HepG2 (cell line): Measurements from ENCODE around the gene TMEM256. TPM values are rescaled to one million over a fixed set of nuclear protein-coding genes. Genes with fewer than 3 reads are reported as not detected.

Source experiments
- CCAR2 ChIP-seq: fragments of 200-400 bp; formaldehyde crosslinking; optimal IDR thresholded peaks from 2 replicates; pipeline ENCODE3; 2018; ENCODE audit warnings: low read depth, mild to moderate bottlenecking, low read length, moderate library complexity
- HDAC2 ChIP-seq: sonication (generic); formaldehyde crosslinking; IDR thresholded peaks from 2 replicates; pipeline ENCODE4 v1.4.0; 2020; ENCODE audit warnings: missing genetic modification reagents
- HNF1B ChIP-seq: sonication (generic); formaldehyde crosslinking; IDR thresholded peaks from 2 replicates; pipeline ENCODE4 v1.5.1; 2020; ENCODE audit warnings: mild to moderate bottlenecking, moderate library complexity, missing genetic modification reagents
- NONO ChIP-seq, 2 experiments: fragments of 450-650 bp in 1 of 2; sonication (generic) in 1 of 2; formaldehyde crosslinking in 1 of 2; IDR thresholded peaks in 1 of 2; conservative IDR thresholded peaks in 1 of 2; 2 replicates each; pipeline versions ENCODE4 v1.6.1 to v1.8.0; 2017 to 2022; ENCODE audit warnings: mild to moderate bottlenecking in 1 of 2, missing genetic modification reagents in 1 of 2, moderate library complexity in 1 of 2
- PCBP1 ChIP-seq: fragments of 200-400 bp; formaldehyde crosslinking; IDR thresholded peaks from 2 replicates; pipeline ENCODE4 v1.6.1; 2017; ENCODE audit warnings: mild to moderate bottlenecking, low read depth, low read length, borderline replicate concordance
- PHF20 ChIP-seq: sonication (generic); formaldehyde crosslinking; IDR thresholded peaks from 2 replicates; pipeline ENCODE4 v1.5.0; 2020; ENCODE audit warnings: mild to moderate bottlenecking, missing genetic modification reagents
- SAP130 ChIP-seq: IDR thresholded peaks from 2 replicates; pipeline ENCODE4 v1.6.1; 2016; ENCODE audit warnings: low read depth
- TMF1 ChIP-seq: sonication (generic); formaldehyde crosslinking; IDR thresholded peaks from 2 replicates; pipeline ENCODE4 v1.8.1; 2022; ENCODE audit warnings: low read depth, missing genetic modification reagents
- ZBTB7B ChIP-seq: sonication (generic); formaldehyde crosslinking; IDR thresholded peaks from 2 replicates; pipeline ENCODE4 v1.4.0; 2020; ENCODE audit warnings: missing genetic modification reagents
- ZNF20 ChIP-seq: sonication (generic); formaldehyde crosslinking; IDR thresholded peaks from 2 replicates; pipeline ENCODE4 v1.4.0; 2020; ENCODE audit warnings: mild to moderate bottlenecking, moderate library complexity, missing genetic modification reagents
- ZNF205 ChIP-seq: IDR thresholded peaks from 2 replicates; pipeline ENCODE4 v1.6.1; 2018; ENCODE audit warnings: missing biosample characterization, missing genetic modification reagents
- ZNF331 ChIP-seq: sonication (generic); formaldehyde crosslinking; IDR thresholded peaks from 2 replicates; pipeline ENCODE4 v1.4.0; 2020; ENCODE audit warnings: missing genetic modification reagents
- ZNF367 ChIP-seq: sonication (generic); formaldehyde crosslinking; IDR thresholded peaks from 2 replicates; pipeline ENCODE4 v1.4.0; 2020; ENCODE audit warnings: missing genetic modification reagents, borderline replicate concordance
- ZNF556 ChIP-seq: sonication (generic); formaldehyde crosslinking; IDR thresholded peaks from 2 replicates; pipeline ENCODE4 v1.4.0; 2020; ENCODE audit warnings: mild to moderate bottlenecking, missing genetic modification reagents, borderline replicate concordance
- ZNF879 ChIP-seq: sonication (generic); formaldehyde crosslinking; IDR thresholded peaks from 2 replicates; pipeline ENCODE4 v1.8.1; 2023; ENCODE audit warnings: missing genetic modification reagents
- polyA plus RNA-seq, 8 experiments: library from polyadenylated mRNA; depleted of rRNA in 3 of 8; stranded (reverse) in 7 of 8; unstranded in 1 of 8; fragments of >200 nt; fragmentation: Illumina TruSeq in 4 of 8; extraction: Trizol in 4 of 8; gene quantifications; 2 replicates each; pipeline versions ENCODE4 v1.2.1 to v1.2.3, GENCODE V29; 2011 to 2016; ENCODE audit warnings: low read depth in 4 of 8, missing spikeins in 1 of 8, mixed read lengths in 1 of 8; ENCODE audit not compliant: insufficient read depth in 1 of 8
- total RNA-seq, 5 experiments: library from RNA; depleted of rRNA; stranded (reverse); fragments of >200 nt; fragmentation: Illumina TruSeq; extraction: Trizol; gene quantifications; 2 replicates each; pipeline ENCODE4 v1.2.3, GENCODE V29; 2016; ENCODE audit warnings: low read depth in 1 of 5
- TF ChIP-seq, protein P1 (sequence below): sonication (generic); formaldehyde crosslinking; IDR thresholded peaks from 2 replicates; pipeline ENCODE4; 2020; ENCODE audit warnings: missing genetic modification reagents, mild to moderate bottlenecking, borderline replicate concordance
- TF ChIP-seq, protein P2 (sequence below): sonication (generic); formaldehyde crosslinking; IDR thresholded peaks from 2 replicates; pipeline ENCODE4 v1.4.0; 2020; ENCODE audit warnings: mild to moderate bottlenecking, missing genetic modification reagents
- TF ChIP-seq, protein P3 (sequence below), 2 experiments: sonication (generic) in 1 of 2; formaldehyde crosslinking in 1 of 2; IDR thresholded peaks; 2 replicates each; pipeline versions ENCODE4 v1.5.1 to v1.6.1; 2011 to 2020; ENCODE audit warnings: borderline replicate concordance in 1 of 2, low read depth in 1 of 2, low read length in 1 of 2, mild to moderate bottlenecking in 1 of 2, missing genetic modification reagents in 1 of 2, moderate library complexity in 1 of 2
- TF ChIP-seq, protein P4 (sequence below): sonication (generic); formaldehyde crosslinking; IDR thresholded peaks from 2 replicates; pipeline ENCODE4 v1.8.1; 2023; ENCODE audit warnings: mild to moderate bottlenecking, missing genetic modification reagents

Gene TMEM256
- total and polyA plus RNA-seq, 2 of the 13 experiments (the other 11 are each of a cell fraction or from before 2014, with no cell fraction given): 231 to 252 TPM

GRCh38 chr17:7440113-7440833 lies 36.4 kb upstream of the TMEM256 start (continued):
- TF ChIP-seq, protein P1, sequence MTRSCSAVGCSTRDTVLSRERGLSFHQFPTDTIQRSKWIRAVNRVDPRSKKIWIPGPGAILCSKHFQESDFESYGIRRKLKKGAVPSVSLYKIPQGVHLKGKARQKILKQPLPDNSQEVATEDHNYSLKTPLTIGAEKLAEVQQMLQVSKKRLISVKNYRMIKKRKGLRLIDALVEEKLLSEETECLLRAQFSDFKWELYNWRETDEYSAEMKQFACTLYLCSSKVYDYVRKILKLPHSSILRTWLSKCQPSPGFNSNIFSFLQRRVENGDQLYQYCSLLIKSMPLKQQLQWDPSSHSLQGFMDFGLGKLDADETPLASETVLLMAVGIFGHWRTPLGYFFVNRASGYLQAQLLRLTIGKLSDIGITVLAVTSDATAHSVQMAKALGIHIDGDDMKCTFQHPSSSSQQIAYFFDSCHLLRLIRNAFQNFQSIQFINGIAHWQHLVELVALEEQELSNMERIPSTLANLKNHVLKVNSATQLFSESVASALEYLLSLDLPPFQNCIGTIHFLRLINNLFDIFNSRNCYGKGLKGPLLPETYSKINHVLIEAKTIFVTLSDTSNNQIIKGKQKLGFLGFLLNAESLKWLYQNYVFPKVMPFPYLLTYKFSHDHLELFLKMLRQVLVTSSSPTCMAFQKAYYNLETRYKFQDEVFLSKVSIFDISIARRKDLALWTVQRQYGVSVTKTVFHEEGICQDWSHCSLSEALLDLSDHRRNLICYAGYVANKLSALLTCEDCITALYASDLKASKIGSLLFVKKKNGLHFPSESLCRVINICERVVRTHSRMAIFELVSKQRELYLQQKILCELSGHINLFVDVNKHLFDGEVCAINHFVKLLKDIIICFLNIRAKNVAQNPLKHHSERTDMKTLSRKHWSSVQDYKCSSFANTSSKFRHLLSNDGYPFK (CRISPR knock-in tag): peak; percentile 45; the same call in 1 of the 2 replicates
- TF ChIP-seq ZNF367 (CRISPR knock-in tag) (no peak), SAP130 (CRISPR knock-in tag) (peak; percentile 34), ZNF20 (no peak), ZNF205 (CRISPR knock-in tag) (0 out of 2 replicates have a peak, but pooled peaks have one; percentile 13), ZNF331 (no peak), ZNF879 (no peak), ZNF556 (CRISPR knock-in tag) (0 out of 2 replicates have a peak, but pooled peaks have one; percentile 21), ZBTB7B (peak; percentile 63; the same call in 1 of the 2 replicates), CCAR2 (no peak), NONO (IDR thresholded peaks at IDR 0.05) (no peak), NONO (CRISPR knock-in tag; conservative IDR thresholded peaks at IDR 0.05) (peak; percentile 34), PHF20 (CRISPR knock-in tag) (0 out of 2 replicates have a peak, but pooled peaks have one; percentile 1), TMF1 (CRISPR knock-in tag) (0 out of 2 replicates have a peak, but pooled peaks have one; percentile 8), HDAC2 (CRISPR knock-in tag) (no peak), PCBP1 (peak; percentile 30; the same call in 1 of the 2 replicates), HNF1B (CRISPR knock-in tag) (0 out of 2 replicates have a peak, but pooled peaks have one; percentile 30)
- TF ChIP-seq, protein P2, sequence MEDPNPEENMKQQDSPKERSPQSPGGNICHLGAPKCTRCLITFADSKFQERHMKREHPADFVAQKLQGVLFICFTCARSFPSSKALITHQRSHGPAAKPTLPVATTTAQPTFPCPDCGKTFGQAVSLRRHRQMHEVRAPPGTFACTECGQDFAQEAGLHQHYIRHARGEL (CRISPR knock-in tag): no peak
- TF ChIP-seq, protein P3, sequence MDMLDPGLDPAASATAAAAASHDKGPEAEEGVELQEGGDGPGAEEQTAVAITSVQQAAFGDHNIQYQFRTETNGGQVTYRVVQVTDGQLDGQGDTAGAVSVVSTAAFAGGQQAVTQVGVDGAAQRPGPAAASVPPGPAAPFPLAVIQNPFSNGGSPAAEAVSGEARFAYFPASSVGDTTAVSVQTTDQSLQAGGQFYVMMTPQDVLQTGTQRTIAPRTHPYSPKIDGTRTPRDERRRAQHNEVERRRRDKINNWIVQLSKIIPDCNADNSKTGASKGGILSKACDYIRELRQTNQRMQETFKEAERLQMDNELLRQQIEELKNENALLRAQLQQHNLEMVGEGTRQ (IDR thresholded peaks at IDR 0.05; ENCODE audit: low read depth, low read length): no peak
- TF ChIP-seq, protein P3 (CRISPR knock-in tag; IDR thresholded peaks at IDR 0.05; ENCODE audit: borderline replicate concordance): peak; percentile 72; the same call in 1 of the 2 replicates
- TF ChIP-seq, protein P4, sequence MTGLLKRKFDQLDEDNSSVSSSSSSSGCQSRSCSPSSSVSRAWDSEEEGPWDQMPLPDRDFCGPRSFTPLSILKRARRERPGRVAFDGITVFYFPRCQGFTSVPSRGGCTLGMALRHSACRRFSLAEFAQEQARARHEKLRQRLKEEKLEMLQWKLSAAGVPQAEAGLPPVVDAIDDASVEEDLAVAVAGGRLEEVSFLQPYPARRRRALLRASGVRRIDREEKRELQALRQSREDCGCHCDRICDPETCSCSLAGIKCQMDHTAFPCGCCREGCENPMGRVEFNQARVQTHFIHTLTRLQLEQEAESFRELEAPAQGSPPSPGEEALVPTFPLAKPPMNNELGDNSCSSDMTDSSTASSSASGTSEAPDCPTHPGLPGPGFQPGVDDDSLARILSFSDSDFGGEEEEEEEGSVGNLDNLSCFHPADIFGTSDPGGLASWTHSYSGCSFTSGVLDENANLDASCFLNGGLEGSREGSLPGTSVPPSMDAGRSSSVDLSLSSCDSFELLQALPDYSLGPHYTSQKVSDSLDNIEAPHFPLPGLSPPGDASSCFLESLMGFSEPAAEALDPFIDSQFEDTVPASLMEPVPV (CRISPR knock-in tag): peak; percentile 77
